GM23248 (cell line): ENCODE results near the gene CMIP. TPM values are rescaled to one million over a fixed set of nuclear protein-coding genes. Genes with fewer than 3 reads are reported as not detected.

Source experiments
- DNase-seq: peaks from one replicate; pipeline ENCODE4 v3.0.0-alpha.2; 2015
- H2AFZ ChIP-seq: fragments of 200-600 bp; sonication (generic); 2 replicates; pipeline ENCODE4 v1.6.1; 2016; ENCODE audit warnings: antibody characterized with exemption
- H3F3A ChIP-seq: fragments of 200-600 bp; sonication (generic); 2 replicates; pipeline ENCODE4 v1.6.1; 2016; ENCODE audit warnings: mild to moderate bottlenecking, antibody characterized with exemption, mixed run types; ENCODE audit not compliant: insufficient read depth
- H3K27ac ChIP-seq: fragments of 200-600 bp; sonication (generic); 2 replicates; pipeline ENCODE4 v1.5.1; 2016; ENCODE audit warnings: mild to moderate bottlenecking
- H3K27me3 ChIP-seq: fragments of 200-600 bp; sonication (generic); replicated peaks from 2 replicates; pipeline ENCODE4 v1.6.1; 2016; ENCODE audit warnings: mild to moderate bottlenecking; ENCODE audit not compliant: insufficient read depth
- H3K36me3 ChIP-seq: fragments of 200-600 bp; sonication (generic); 2 replicates; pipeline ENCODE4 v1.6.1; 2016; ENCODE audit warnings: low read depth, mild to moderate bottlenecking
- H3K4me1 ChIP-seq: fragments of 200-600 bp; sonication (generic); 2 replicates; pipeline ENCODE4 v1.6.1; 2016; ENCODE audit warnings: mild to moderate bottlenecking; ENCODE audit not compliant: insufficient read depth
- H3K4me2 ChIP-seq: fragments of 200-600 bp; sonication (generic); one replicate; pipeline ENCODE4 v1.6.1; 2016; ENCODE audit warnings: mild to moderate bottlenecking; ENCODE audit not compliant: unreplicated experiment
- H3K4me3 ChIP-seq: fragments of 200-600 bp; sonication (generic); 2 replicates; pipeline ENCODE4 v1.5.1; 2016; ENCODE audit warnings: mild to moderate bottlenecking
- H3K79me2 ChIP-seq: fragments of 200-600 bp; sonication (generic); 2 replicates; pipeline ENCODE4 v1.6.1; 2016; ENCODE audit warnings: mild to moderate bottlenecking; ENCODE audit not compliant: insufficient read depth
- H3K9ac ChIP-seq: fragments of 200-600 bp; sonication (generic); 2 replicates; pipeline ENCODE4 v1.6.1; 2016; ENCODE audit warnings: mild to moderate bottlenecking
- H3K9me2 ChIP-seq: fragments of 200-600 bp; sonication (generic); 2 replicates; pipeline ENCODE4 v1.6.1; 2016; ENCODE audit warnings: mixed run types, mild to moderate bottlenecking, moderate library complexity; ENCODE audit not compliant: insufficient read depth
- H3K9me3 ChIP-seq: fragments of 200-600 bp; sonication (generic); one replicate; pipeline ENCODE4 v1.6.1; 2017; ENCODE audit warnings: low read depth
- H4K20me1 ChIP-seq: fragments of 200-600 bp; sonication (generic); 2 replicates; pipeline ENCODE4 v1.6.0; 2016; ENCODE audit not compliant: insufficient read depth
- EZH2 ChIP-seq: fragments of 200-600 bp; sonication (generic); IDR thresholded peaks from 2 replicates; pipeline ENCODE4 v1.6.1; 2018; ENCODE audit warnings: antibody characterized with exemption, mild to moderate bottlenecking; ENCODE audit not compliant: insufficient read depth, poor library complexity, severe bottlenecking
- EZH2phosphoT487 ChIP-seq: fragments of 200-600 bp; sonication (generic); IDR thresholded peaks from 2 replicates; pipeline ENCODE4 v1.6.1; 2018; ENCODE audit warnings: antibody characterized with exemption, moderate library complexity, mild to moderate bottlenecking, low read depth; ENCODE audit not compliant: insufficient read depth
- WGBS, 2 experiments: methylation state at CpG; one replicate each; pipeline ENCODE4 v1.1.6; 2015 to 2017; ENCODE audit warnings: low lambda C conversion rate in 2 of 2, low coverage in 1 of 2; ENCODE audit errors: missing lambda C conversion rate in 2 of 2; 5-methylcytosine and 5-hydroxymethylcytosine counted together
- in situ Hi-C: fragments of 300-500 bp; cut with MboI; formaldehyde crosslinking; loops from 2 replicates; pipeline ENCODE4 v1.15.0; 2020
- polyA plus RNA-seq: library from polyadenylated mRNA; unstranded; fragments of >200 nt; fragmentation: Nextera tagmentation; extraction: Ambion mirVana; gene quantifications from 2 replicates; pipeline ENCODE4 v1.2.1, GENCODE V29; 2016
- total RNA-seq: library from RNA; depleted of rRNA; stranded (reverse); fragments of >200 nt; shearing (Covaris generic); gene quantifications from 2 replicates; pipeline ENCODE4 v1.2.3, GENCODE V29; 2014

Gene CMIP
- total and polyA plus RNA-seq, 2 experiments from 2014 or later, result 1.5 to 9.5 TPM

- H3K4me2 ChIP-seq, result no peak overlapping the region
- no peak overlapping the region for H3K9ac ChIP-seq
- H3F3A ChIP-seq, result no peaks in the 10 kb centered on the region
- in situ Hi-C loops, result no loop called here
- WGBS, 2 experiments, result 93 to 94% methylated on average over 12 of the region's 12 CpGs
- H3K36me3 ChIP-seq, result no peaks in the 10 kb centered on the region
- no peak overlapping the region for H3K27ac ChIP-seq
- H4K20me1 ChIP-seq, result no peaks in the 10 kb centered on the region
- H3K9me2 ChIP-seq, result no peaks in the 10 kb centered on the region
- peaks cover 79% of the 10 kb centered on the region for H3K79me2 ChIP-seq
- no peak overlapping the region for H3K4me3 ChIP-seq
- no peaks in the 10 kb centered on the region for H3K27me3 ChIP-seq
- no peaks in the 10 kb centered on the region for H3K9me3 ChIP-seq
- peaks cover 13% of the 10 kb centered on the region for H3K4me1 ChIP-seq
- TF ChIP-seq EZH2, result no peak
- TF ChIP-seq EZH2phosphoT487, result no peak
- DNase-seq, result no peak
- H2AFZ ChIP-seq, result no peak overlapping the region
Measured at GRCh38 chr16:81598083-81598482, 153.5 kb downstream of the CMIP start.

- no peak overlapping the region for H3K4me2 ChIP-seq
- H4K20me1 ChIP-seq, result no peaks in the 10 kb centered on the region
- H2AFZ ChIP-seq, result no peak overlapping the region
- in situ Hi-C loops, result no loop called here
- H3K27me3 ChIP-seq, result no peaks in the 10 kb centered on the region
- no peaks in the 10 kb centered on the region for H3K9me2 ChIP-seq
- TF ChIP-seq EZH2, result no peak
- no peak for TF ChIP-seq EZH2phosphoT487
- H3K27ac ChIP-seq, result no peak overlapping the region
- WGBS, 2 experiments, result 88 to 89% methylated on average over 11 of the region's 11 CpGs
- no peaks in the 10 kb centered on the region for H3K9me3 ChIP-seq
- no peak overlapping the region for H3K9ac ChIP-seq
- H3K4me3 ChIP-seq, result no peak overlapping the region
- no peaks in the 10 kb centered on the region for H3F3A ChIP-seq
- peaks cover 90% of the 10 kb centered on the region for H3K79me2 ChIP-seq
- DNase-seq, result no peak
- peaks cover 13% of the 10 kb centered on the region for H3K4me1 ChIP-seq
- no peaks in the 10 kb centered on the region for H3K36me3 ChIP-seq
Measured at GRCh38 chr16:81599034-81599744, 154.6 kb downstream of the CMIP start.

- Histone ChIP-seq H3K9me2 (no peaks in the 10 kb centered on the region), H3F3A (peaks cover 9% of the 10 kb centered on the region; the same call in 1 of the 2 replicates), H3K9me3 (no peaks in the 10 kb centered on the region), H3K27ac (peak overlapping the region; percentile 15), H3K36me3 (no peaks in the 10 kb centered on the region), H3K27me3 (no peaks in the 10 kb centered on the region), H3K4me3 (no peak overlapping the region), H2AFZ (no peak overlapping the region), H3K9ac (no peak overlapping the region), H3K79me2 (peaks cover 85% of the 10 kb centered on the region), H4K20me1 (no peaks in the 10 kb centered on the region), H3K4me2 (peak overlapping the region; percentile 12), H3K4me1 (peaks cover 22% of the 10 kb centered on the region)
- 63 to 69% methylated on average over 5 of the region's 5 CpGs for WGBS, 2 experiments
- peak; percentile 71 for DNase-seq
- in situ Hi-C loops, result no loop called here
- TF ChIP-seq EZH2phosphoT487 (no peak), EZH2 (no peak)
Measured at GRCh38 chr16:81600275-81600674, 155.7 kb downstream of the CMIP start.

- peak overlapping the region; percentile 15; the same call in 1 of the 2 replicates for H3K27ac ChIP-seq
- H3F3A ChIP-seq, result peaks cover 15% of the 10 kb centered on the region; the same call in 1 of the 2 replicates
- no peaks in the 10 kb centered on the region for H3K9me3 ChIP-seq
- peaks cover 81% of the 10 kb centered on the region for H3K79me2 ChIP-seq
- in situ Hi-C loops, result no loop called here
- no peaks in the 10 kb centered on the region for H3K36me3 ChIP-seq
- H2AFZ ChIP-seq, result no peak overlapping the region
- H3K4me1 ChIP-seq, result peaks cover 26% of the 10 kb centered on the region
- H4K20me1 ChIP-seq, result no peaks in the 10 kb centered on the region; the same call in 1 of the 2 replicates
- DNase-seq, result peak; percentile 81
- 45 to 49% methylated on average over 9 of the region's 9 CpGs for WGBS, 2 experiments
- no peaks in the 10 kb centered on the region for H3K9me2 ChIP-seq
- no peak for TF ChIP-seq EZH2phosphoT487
- H3K9ac ChIP-seq, result no peak overlapping the region
- no peak overlapping the region for H3K4me2 ChIP-seq
- H3K27me3 ChIP-seq, result no peaks in the 10 kb centered on the region
- no peak overlapping the region for H3K4me3 ChIP-seq
Measured at GRCh38 chr16:81601008-81601428, 156.4 kb downstream of the CMIP start.
